Measurements from ENCODE around the gene DLL1.

The DLL1 gene

DNA sequence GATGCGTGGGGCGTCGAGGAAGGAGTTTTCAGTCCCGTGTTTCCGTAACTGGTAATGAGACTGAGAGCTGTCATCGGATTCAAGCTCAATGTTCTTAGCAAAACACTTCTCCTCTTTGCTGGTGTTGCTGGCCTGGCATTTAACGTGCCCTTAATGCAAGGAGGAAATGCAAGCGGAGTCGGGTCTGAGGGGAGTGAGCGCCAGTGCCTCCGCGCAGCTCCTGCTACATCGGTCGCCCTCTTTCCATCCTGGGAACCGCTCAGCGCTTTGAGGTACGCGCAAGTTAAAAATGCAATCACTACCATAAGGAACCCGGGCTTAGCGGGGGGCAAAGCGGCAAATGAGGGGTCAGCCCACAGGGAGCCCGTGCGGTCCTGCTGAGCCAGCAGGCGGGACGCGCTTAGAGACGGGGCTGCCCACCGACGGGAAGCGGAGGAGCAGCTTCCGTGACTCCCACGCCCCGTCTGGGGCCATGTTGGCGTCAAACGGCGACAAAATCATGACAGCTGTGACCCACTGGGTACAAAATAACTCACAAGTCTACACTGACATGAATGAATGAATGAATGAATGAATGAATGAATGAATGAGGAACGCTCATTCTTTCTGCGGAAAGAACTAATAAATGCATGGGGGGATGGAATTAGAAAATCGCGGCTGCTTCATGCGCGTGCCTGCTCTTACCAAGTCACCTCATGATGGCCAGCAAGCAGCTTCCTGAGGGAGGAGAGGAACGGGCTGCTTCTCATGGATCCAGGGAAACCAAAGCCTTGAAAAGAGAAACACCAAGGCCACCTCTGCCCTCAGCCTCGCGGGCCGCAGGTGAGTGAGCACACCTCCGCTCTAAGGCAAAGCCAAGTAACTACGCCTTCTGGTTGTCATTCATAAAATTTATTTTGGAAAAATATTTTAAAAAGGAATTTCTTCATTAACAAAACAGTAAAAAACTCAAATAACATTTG, 9.3 kb downstream of the DLL1 start:
- no peak for DNase-seq (ENCODE audit: low read depth)

GRCh38 chr6:170280689-170281045, 10.2 kb downstream of the DLL1 start:
- no peak for DNase-seq (ENCODE audit: low read depth)

DNA sequence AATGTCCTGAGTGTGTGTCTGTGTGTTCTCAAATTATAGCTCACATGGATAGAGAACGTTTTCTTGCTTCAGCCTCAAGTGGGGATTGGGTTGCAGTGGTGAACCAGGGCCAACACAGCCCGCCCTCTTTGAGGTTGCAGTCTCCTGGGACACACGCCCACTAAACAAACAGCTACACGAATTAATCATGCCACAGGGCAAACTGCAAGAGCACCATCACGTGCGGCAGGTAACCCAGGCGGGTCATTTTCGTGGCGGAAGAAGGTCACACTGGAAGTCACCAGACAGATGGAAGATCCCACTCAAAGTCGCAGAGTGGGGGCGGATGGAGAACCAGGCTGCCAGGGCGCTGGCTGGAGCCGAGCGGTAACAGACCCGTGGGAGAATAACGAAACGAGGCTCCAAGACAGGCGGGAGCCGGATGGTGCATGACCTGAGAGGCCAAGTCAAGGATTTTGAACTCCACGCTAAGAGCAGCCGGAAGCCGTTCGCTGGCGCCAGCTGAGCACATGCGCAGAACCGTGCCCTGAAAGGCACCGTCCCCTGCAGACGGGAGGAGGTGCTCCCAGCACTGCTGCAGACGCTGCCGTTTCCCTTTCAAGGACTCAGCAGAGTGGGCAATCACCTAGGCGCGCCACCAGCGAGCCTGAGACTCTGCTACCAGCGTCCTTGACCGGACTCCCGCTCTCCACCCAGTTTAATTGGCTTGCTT, 10.7 kb downstream of the DLL1 start:
- no peak for DNase-seq (ENCODE audit: low read depth)

GRCh38 chr6:170279426-170279825, 11.5 kb downstream of the DLL1 start:
- no peak for DNase-seq (ENCODE audit: low read depth)

DNA sequence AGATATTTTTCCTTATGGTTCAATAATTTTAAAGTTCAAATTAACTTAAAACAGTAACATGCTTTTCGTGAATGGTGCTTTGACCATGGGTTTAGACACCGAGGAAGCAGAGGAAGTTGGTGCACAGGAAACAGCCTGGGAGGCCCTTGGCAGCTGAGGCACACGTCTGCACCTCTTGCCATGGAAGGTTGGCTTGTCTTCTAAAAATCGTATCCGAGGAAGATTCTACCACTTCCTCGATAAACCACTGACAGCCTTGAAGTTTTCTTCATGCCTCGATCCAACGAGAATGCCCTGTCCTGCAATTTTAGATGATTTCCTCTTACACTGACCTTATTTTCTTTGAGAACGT, 12.2 kb downstream of the DLL1 start:
- no peak for DNase-seq (ENCODE audit: low read depth)

DNA sequence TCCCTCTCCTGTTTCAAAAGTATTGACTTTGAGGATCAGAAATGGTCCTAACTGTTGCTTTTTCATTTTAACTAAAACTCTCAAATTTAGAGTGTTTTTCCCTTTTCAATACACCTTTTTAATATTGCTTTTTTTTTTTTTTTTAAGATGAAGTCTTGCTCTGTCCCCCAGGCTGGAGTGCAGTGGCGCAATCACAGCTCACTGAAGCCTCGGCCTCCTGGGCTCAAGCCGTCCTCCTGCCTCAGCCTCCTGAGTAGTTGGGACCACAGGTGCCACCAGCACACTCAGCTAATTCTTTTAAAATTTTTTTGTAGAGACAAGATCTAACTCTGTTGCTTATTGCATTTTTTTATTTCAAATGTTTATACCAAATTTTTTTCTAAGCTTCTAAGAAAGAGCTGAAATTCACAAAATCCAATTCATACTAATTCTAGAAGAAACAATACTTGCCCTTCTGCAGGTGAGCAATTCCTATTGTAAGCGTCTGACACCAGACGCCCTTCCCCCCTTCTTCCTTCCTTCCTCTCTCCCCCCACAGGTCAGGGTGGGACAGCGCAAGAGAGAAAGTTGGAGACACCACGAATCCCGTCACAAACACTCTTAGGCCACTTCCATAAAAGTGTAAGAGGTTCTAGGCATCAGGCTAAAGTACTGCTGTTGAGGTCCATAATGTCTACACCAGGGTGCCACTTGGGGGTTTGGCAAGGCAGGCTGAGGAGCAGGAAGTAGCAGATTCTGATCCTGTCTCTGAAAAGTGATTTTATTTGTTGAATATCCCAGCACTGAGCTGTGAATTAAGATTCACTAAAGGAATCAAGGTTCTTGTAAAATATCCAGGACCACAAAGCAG, 12.8 kb downstream of the DLL1 start:
- no peak for DNase-seq (ENCODE audit: low read depth)

DNA sequence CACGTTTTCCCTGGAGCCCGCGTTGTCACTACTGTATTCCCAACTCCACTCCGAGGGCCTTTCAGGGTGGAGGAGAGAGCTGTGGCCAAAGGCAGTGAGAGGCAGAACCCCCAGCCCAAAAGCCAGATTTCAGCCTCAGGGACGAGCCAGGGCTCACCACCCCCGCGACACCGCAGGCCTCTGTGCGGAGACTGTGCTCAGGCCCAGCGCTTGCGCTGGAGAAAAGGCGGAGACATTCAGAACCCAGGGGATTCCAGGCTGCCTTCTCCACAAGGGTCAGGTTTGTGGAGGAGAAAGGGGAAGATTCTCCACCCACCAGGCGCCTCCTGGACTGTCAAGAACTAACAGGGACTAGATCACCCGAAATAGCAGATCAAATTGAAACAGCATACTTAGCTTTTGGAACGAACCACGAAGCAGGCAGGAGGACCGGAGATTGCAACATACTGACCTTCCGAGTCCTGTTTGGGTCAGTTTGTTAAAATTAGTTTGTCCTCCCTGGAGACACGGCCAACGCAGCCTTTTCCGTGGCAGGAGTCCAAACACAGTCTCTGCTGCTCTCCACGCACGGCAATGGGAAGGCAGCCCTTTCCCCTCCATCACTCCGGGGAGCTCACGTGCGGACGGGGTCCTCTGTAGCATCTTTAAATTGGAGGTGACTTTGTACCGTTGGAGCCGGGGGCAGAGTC, 14.4 kb downstream of the DLL1 start:
- DNase-seq (ENCODE audit: low read depth): no peak

- no peak for DNase-seq (ENCODE audit: low read depth)
Measured at GRCh38 chr6:170274713-170275560, 15.9 kb downstream of the DLL1 start.

DNA sequence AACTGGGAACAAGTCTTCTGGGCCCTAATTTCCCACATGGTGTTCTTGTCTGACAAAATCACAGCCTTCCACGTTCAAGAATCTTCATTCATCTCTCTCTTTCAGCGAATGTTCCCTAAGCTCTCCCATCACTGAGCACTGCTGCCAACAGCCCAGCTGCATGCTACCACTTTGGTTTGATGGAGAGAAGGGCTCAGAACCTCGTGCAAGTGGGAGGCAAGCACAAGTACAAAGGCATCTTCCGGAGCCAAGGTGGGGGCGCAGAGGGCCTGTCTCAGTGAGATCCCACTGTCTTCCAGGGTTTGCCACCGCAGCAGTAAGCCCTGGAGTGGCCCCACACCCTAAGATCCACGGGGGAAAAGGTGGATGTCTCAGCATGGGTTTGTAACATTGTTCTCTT, 17.2 kb downstream of the DLL1 start:
- no peak for DNase-seq (ENCODE audit: low read depth)

GRCh38 chr6:170273191-170273590, 17.7 kb downstream of the DLL1 start:
- DNase-seq (ENCODE audit: low read depth): no peak

DNA sequence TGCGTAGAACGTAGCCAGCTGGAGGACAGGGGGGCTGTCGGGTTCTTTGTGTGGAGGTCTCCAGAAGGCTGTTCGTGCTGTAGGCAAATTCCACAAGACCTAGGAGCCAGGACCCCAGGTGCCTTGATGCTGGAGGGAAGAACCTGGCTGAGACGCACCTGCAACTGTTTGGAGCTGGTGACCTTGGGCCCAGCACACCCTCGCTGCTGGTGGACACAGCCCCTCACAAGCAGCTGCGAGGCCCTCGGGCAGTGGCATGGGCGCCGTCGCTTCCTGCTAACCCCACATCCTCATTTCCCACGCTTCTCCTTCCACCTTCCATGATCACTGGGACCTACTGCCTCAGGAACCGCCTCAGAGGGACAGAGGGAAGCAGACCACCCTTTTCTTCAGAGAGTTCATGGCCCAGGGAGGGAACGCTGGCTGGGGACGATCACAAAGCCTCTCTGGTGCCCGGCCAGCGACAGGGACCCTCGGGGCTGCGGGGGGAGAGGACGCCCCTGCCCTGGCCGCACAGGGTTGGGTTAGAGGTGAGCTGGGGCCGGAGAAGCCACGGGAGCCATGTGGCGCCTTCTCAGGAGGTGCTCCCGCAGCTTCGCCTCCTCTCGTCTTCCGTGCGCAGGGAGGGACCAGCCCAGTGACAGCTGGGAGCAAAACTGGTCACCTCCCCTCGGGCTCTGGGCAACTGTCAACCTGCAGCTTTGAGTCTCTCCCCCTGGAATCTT, 18.4 kb downstream of the DLL1 start:
- no peak for DNase-seq (ENCODE audit: low read depth)

GRCh38 chr6:170271771-170272314, 19.0 kb downstream of the DLL1 start:
- peak; percentile 55 for DNase-seq (ENCODE audit: low read depth)

DNA sequence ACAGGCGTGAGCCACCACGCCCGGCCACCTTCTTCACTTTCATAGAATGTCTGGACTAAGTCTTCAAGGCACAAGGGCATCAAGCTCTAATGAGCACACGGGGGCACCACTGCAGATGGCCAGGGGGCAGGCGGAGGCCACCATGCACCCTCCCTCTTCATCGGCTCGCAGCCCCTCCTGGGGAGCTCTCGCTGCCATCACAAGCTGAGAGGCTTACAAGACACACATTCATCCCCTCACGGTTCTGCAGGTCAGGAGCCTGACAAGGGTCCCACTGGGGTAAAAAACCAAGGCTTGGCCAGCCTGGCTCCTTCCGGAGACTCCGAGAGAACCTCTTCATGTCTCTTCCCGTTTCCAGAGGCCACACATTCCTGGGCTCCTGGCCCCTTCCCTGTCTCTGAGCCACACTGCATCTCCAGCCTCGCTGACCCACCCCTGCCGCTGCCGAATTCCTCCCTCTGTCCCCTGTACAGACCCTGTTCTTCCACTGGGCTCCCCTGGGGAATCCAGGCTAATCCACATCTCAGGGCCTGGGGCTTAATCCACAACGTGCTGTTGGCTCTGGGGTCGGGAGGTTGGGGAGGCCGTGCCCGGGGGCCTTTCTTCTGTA, 19.8 kb downstream of the DLL1 start:
- no peak for DNase-seq (ENCODE audit: low read depth)

DNA sequence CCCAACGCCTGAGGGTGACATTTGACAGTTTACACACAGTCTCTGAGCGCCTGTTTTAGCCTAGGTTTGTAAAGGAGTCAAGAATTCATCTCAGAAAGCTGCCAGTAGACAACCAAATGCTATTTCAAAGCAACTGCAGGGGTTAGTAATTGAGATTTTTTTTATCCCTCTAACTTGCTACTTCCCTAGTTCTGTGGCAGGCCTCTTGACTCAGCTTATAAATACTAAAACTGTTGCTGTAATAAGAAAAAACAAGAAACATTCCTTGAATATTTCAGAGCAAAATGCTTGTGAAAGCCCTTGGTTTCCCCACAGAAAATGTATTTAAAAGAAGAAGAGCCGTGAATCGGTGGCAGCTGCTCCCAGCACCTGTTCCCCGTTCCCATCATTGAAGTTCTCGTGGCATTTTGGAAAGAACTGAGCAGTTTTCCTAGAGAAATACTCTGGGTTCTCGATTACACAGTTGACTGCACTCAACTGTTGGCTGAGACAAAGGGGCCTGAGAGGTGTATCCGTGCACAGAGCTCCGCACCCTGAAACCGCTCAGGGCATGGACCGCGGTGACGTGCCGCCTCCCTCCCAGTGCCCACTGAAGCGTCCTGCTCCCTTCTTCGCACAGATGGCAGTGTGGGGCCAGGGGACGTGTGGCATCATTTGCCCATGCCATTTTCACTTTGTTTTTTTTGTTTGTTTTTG, 20.9 kb downstream of the DLL1 start:
- no peak for DNase-seq (ENCODE audit: low read depth)

DNA sequence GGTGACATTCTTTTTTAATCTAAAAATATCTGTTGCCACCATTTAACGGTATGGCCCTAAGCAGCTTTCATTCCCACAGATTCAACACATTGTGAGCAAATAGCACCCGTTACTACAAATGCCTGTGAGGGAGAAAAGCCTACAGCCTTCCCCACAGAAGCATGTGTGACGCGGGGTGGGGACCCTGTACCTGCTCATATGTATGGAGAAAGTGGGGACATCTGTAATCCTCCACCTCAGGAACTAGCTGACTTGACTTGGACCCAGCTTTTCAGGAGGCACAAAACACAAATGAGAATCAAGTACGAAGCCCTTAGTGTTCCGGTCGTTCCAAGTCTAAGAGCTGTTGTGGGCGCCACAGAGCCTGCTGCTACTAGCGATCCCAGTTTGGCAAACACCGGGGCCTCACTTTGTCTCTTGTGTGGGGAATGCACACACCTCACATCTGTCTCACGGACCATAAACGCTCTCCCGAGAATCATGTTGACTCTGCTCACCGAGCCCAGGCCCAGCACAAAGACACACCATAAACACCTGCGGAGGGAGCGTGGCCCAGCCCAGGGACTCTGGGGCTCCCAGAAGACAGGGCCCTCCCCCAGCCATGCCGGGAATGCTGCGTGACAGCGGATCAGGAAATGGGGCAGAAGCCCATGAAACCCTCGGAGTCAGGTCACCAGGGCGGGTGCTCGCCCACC, 21.6 kb downstream of the DLL1 start:
- DNase-seq (ENCODE audit: low read depth): no peak

DNA sequence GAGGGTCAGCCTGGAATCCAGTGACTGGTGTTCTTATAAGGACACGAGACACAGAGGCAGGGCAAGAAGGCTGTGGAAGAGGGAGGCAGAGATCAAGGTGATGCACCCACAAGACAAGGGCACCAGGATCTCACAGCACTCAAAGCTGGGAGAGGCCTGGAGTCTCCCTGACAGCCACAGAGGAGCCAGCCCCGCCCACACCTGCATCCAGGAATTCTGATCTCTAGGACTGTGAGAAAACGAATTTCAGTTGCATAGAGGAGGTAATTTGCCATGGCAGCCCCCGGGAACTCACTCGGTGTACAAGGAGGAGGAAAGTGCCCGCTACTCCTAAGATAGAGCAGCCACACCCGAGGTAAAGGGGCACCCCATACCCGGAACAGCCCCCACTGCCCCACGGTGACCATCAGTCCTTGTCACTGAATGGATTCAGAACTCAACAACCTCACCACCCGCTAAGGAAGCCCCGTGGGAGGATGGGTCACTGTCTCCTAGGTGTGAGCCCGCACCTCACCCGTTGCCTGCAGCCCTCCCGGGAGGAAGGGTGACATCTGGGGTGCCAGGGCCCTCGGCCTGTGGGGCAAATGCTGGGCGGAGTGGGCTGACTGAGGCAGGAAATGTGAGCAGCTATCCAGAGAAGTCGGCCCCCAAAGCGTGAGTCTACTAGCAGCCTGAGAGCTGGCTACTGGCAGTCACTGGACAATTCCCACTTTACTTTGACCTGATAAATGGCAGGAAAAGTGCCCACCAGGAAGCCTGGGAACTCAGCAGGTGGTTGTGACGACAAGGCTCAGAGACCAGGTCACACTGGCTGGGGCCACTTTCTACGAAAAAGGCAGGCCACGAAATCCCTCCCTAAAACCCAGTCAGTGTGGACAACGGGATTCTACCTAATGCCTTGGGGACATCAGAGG, 22.4 kb downstream of the DLL1 start:
- DNase-seq (ENCODE audit: low read depth): no peak

DNA sequence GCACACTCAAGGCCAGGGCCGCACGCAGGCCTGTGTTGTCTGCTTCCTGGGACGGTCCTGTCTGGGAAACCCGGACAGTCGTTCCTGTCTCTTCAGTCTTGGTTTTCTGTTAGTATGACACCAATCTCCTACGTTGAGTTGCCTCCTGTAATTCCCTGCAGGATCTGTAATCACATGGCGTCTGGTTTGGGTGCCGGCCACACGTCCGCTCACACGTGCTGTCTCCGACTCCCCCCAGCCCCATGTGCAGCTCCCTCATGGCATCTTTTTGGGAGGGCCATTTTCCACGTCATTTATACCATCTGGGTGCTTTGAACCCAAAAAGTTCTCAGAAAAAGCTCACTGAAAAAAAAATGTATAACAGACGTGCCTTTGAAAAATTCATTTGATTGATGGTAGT, 23.2 kb downstream of the DLL1 start:
- DNase-seq (ENCODE audit: low read depth): no peak

Data from stimulated activated CD8-positive, alpha-beta memory T cell treated with anti-CD3 and anti-CD28 coated beads, Interleukin-4, amount 100 ng/mL, for 24 hours (primary cell).